SU-DHL-6 (cell line): ENCODE measurements around the gene PHLDB2.

ENCODE experiments used
- H2AFZ ChIP-seq: fragments of 200-600 bp; sonication (generic); 2 replicates; pipeline ENCODE4 v1.6.1; 2014; ENCODE audit warnings: low read depth, mild to moderate bottlenecking, moderate library complexity, mixed read lengths, antibody characterized with exemption, low read length; ENCODE audit not compliant: severe bottlenecking
- H3F3A ChIP-seq: fragments of 200-600 bp; shearing (Covaris generic); 2 replicates; pipeline ENCODE4 v1.6.0; 2016; ENCODE audit warnings: antibody characterized with exemption, mild to moderate bottlenecking; ENCODE audit not compliant: insufficient read depth
- H3K27ac ChIP-seq: fragments of 200-600 bp; sonication (generic); 2 replicates; pipeline ENCODE4 v1.5.1; 2016; ENCODE audit warnings: low read depth, mild to moderate bottlenecking, low read length, moderate library complexity, mixed read lengths
- H3K27me3 ChIP-seq: fragments of 200-600 bp; sonication (generic), shearing (Covaris generic); 2 replicates; pipeline ENCODE4 v1.6.0; 2014; ENCODE audit warnings: mild to moderate bottlenecking, low read length
- H3K36me3 ChIP-seq: fragments of 200-600 bp; sonication (generic); 2 replicates; pipeline ENCODE4 v1.6.1; 2014; ENCODE audit warnings: mild to moderate bottlenecking, low read length, mixed read lengths
- H3K4me2 ChIP-seq: fragments of 300-600, 200-600 bp; shearing (Covaris generic), sonication (generic); 2 replicates; pipeline ENCODE4 v1.6.0; 2014; ENCODE audit warnings: low read length, low read depth, mild to moderate bottlenecking; ENCODE audit not compliant: poor library complexity, severe bottlenecking
- H3K4me3 ChIP-seq: fragments of 200-600 bp; sonication (generic); 2 replicates; pipeline ENCODE4 v1.5.1; 2014; ENCODE audit warnings: antibody characterized with exemption, low read length, mild to moderate bottlenecking, mixed read lengths; ENCODE audit not compliant: insufficient read depth, poor library complexity, severe bottlenecking
- H3K79me2 ChIP-seq: fragments of 200-600 bp; sonication (generic); 2 replicates; pipeline ENCODE4 v1.6.1; 2014; ENCODE audit warnings: mild to moderate bottlenecking, low read length, moderate library complexity; ENCODE audit not compliant: insufficient read depth
- H3K9ac ChIP-seq: fragments of 200-600 bp; sonication (generic); 2 replicates; pipeline ENCODE4 v1.7.0; 2014; ENCODE audit warnings: mild to moderate bottlenecking, low read length
- H3K9me2 ChIP-seq: fragments of 200-600 bp; sonication (generic); replicated peaks from 2 replicates; pipeline ENCODE4 v1.6.1; 2014; ENCODE audit warnings: low read length; ENCODE audit not compliant: insufficient read depth
- H3K9me3 ChIP-seq: fragments of 200-600 bp; sonication (generic); 2 replicates; pipeline ENCODE4 v1.6.1; 2014; ENCODE audit warnings: low read length, mixed read lengths; ENCODE audit not compliant: insufficient read depth
- H4K20me1 ChIP-seq: fragments of 200-600 bp; sonication (generic); 2 replicates; pipeline ENCODE4 v1.6.1; 2014; ENCODE audit warnings: low read depth, mild to moderate bottlenecking, antibody characterized with exemption, low read length, moderate library complexity, mixed read lengths
- CTCF ChIP-seq: fragments of 200-600 bp; sonication (generic); IDR thresholded peaks from one replicate; pipeline ENCODE4 v1.5.1; 2017; ENCODE audit warnings: antibody characterized with exemption, mild to moderate bottlenecking, low read length, moderate library complexity; ENCODE audit not compliant: insufficient read depth, poor library complexity, severe bottlenecking
- EZH2phosphoT487 ChIP-seq: fragments of 200-600 bp; sonication (generic), shearing (Covaris generic); conservative IDR thresholded peaks from 2 replicates; pipeline ENCODE4 v1.6.1; 2018; ENCODE audit warnings: mild to moderate bottlenecking, antibody characterized with exemption, low read length, moderate library complexity, mixed read lengths

The PHLDB2 gene

GRCh38 chr3:111926266-111926676, 67.2 kb downstream of the PHLDB2 start:
- Histone ChIP-seq H3K4me3 (no peak overlapping the region), H4K20me1 (no peaks in the 10 kb centered on the region), H3F3A (no peaks in the 10 kb centered on the region), H3K9ac (no peak overlapping the region), H3K4me2 (no peak overlapping the region), H3K36me3 (no peaks in the 10 kb centered on the region), H3K27ac (no peak overlapping the region), H2AFZ (no peak overlapping the region), H3K27me3 (no peaks in the 10 kb centered on the region), H3K79me2 (no peaks in the 10 kb centered on the region), H3K9me3 (no peaks in the 10 kb centered on the region), H3K9me2 (no peaks in the 10 kb centered on the region)
- TF ChIP-seq CTCF: no peak
- no peak for TF ChIP-seq EZH2phosphoT487

GRCh38 chr3:111928613-111929012, 69.5 kb downstream of the PHLDB2 start:
- H3K9me2 ChIP-seq: no peaks in the 10 kb centered on the region
- no peaks in the 10 kb centered on the region for H3F3A ChIP-seq
- H4K20me1 ChIP-seq: no peaks in the 10 kb centered on the region
- no peaks in the 10 kb centered on the region for H3K79me2 ChIP-seq
- H2AFZ ChIP-seq: no peak overlapping the region
- no peak overlapping the region for H3K9ac ChIP-seq
- no peaks in the 10 kb centered on the region for H3K27me3 ChIP-seq
- H3K9me3 ChIP-seq: no peaks in the 10 kb centered on the region
- TF ChIP-seq CTCF (no peak), EZH2phosphoT487 (no peak)
- H3K4me3 ChIP-seq: no peak overlapping the region
- H3K4me2 ChIP-seq: no peak overlapping the region
- no peak overlapping the region for H3K27ac ChIP-seq
- no peaks in the 10 kb centered on the region for H3K36me3 ChIP-seq

DNA sequence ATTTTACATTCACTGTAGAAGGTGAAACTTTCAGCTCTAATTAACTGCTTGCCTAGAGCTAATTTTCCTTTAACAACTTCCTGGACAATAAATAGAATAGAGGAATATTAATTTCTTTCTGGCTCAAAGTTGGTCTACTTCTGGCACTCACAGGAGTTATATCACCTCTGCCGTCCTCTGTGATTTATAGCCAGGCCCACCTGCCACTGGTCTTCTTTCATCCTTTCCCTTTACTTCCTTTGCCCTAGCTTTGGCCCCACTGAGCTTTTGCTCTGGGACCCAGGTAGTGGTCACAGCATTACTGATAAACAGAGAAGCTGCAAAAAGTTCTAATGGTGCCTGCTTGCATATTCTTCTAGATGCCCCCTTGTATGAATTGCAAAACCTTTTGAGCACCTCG, 70.4 kb downstream of the PHLDB2 start:
- no peaks in the 10 kb centered on the region for H3K27me3 ChIP-seq
- H3K27ac ChIP-seq: no peak overlapping the region
- H4K20me1 ChIP-seq: no peaks in the 10 kb centered on the region
- no peaks in the 10 kb centered on the region for H3F3A ChIP-seq
- H3K9me3 ChIP-seq: no peaks in the 10 kb centered on the region
- H3K9me2 ChIP-seq: no peaks in the 10 kb centered on the region
- TF ChIP-seq CTCF (no peak), EZH2phosphoT487 (no peak)
- H3K4me3 ChIP-seq: no peak overlapping the region
- no peak overlapping the region for H3K4me2 ChIP-seq
- no peaks in the 10 kb centered on the region for H3K79me2 ChIP-seq
- no peak overlapping the region for H2AFZ ChIP-seq
- no peak overlapping the region for H3K9ac ChIP-seq
- no peaks in the 10 kb centered on the region for H3K36me3 ChIP-seq
